ENCODE data around the gene SCARF2. TPM values are rescaled to one million over a fixed set of nuclear protein-coding genes. Genes with fewer than 3 reads are reported as not detected.
"Not testable (repeated sequence)": the region's sequence is repeated elsewhere in the genome, so short reads cannot be mapped to it uniquely, and the experiment has no call there.

Gene SCARF2
- total RNA-seq, 1 donor from 2014 or later = 23.4 TPM

GRCh38 chr22:20471126-20471833 lies 33.7 kb upstream of the SCARF2 start:
- Mint-ChIP-seq H3K4me3 (no peak overlapping the region), H3K36me3 (ENCODE audit: low read depth) (peaks cover 4% of the 10 kb centered on the region), H3K27ac (ENCODE audit: unreplicated experiment) (no peak overlapping the region), H3K9me3 (no peaks in the 10 kb centered on the region), H3K4me1 (no peaks in the 10 kb centered on the region), H3K27me3 (ENCODE audit: low read depth) (no peaks in the 10 kb centered on the region)
- DNase-seq (ENCODE audit: low read depth, low spot score) = no peak
- TF ChIP-seq CTCF (conservative IDR thresholded peaks at IDR 0.05) = no peak

- DNase-seq (ENCODE audit: low read depth, low spot score); H3K9me3 Mint-ChIP-seq; H3K4me1 Mint-ChIP-seq; H3K36me3 Mint-ChIP-seq (ENCODE audit: low read depth); H3K4me3 Mint-ChIP-seq; H3K27me3 Mint-ChIP-seq (ENCODE audit: low read depth): not testable (repeated sequence)
- H3K27ac Mint-ChIP-seq (ENCODE audit: unreplicated experiment) = peak overlapping the region; percentile 27
These were observed 32.9 kb upstream of the SCARF2 start for GRCh38 chr22:20470525-20470924.

- Mint-ChIP-seq H3K27me3 (ENCODE audit: low read depth) (no peaks in the 10 kb centered on the region), H3K27ac (ENCODE audit: unreplicated experiment) (peak overlapping the region; percentile 31), H3K36me3 (ENCODE audit: low read depth) (peaks cover 4% of the 10 kb centered on the region), H3K9me3 (no peaks in the 10 kb centered on the region), H3K4me3 (no peak overlapping the region), H3K4me1 (no peaks in the 10 kb centered on the region)
- TF ChIP-seq CTCF (conservative IDR thresholded peaks at IDR 0.05) = no peak
- DNase-seq (ENCODE audit: low read depth, low spot score) = no peak
These were observed 31.7 kb upstream of the SCARF2 start for GRCh38 chr22:20469110-20469868.

- no peak for TF ChIP-seq CTCF (conservative IDR thresholded peaks at IDR 0.05)
- H3K27me3 Mint-ChIP-seq (ENCODE audit: low read depth) = no peaks in the 10 kb centered on the region
- peaks cover 4% of the 10 kb centered on the region for H3K36me3 Mint-ChIP-seq (ENCODE audit: low read depth)
- no peak overlapping the region for H3K4me3 Mint-ChIP-seq
- DNase-seq (ENCODE audit: low read depth, low spot score) = no peak
- no peaks in the 10 kb centered on the region for H3K4me1 Mint-ChIP-seq
- H3K9me3 Mint-ChIP-seq = no peaks in the 10 kb centered on the region
- peak overlapping the region; percentile 76 for H3K27ac Mint-ChIP-seq (ENCODE audit: unreplicated experiment)
These were observed 29.2 kb upstream of the SCARF2 start for GRCh38 chr22:20466659-20467379.

- H3K27ac Mint-ChIP-seq (ENCODE audit: unreplicated experiment) = no peak overlapping the region
- H3K27me3 Mint-ChIP-seq (ENCODE audit: low read depth) = no peaks in the 10 kb centered on the region
- peaks cover 6% of the 10 kb centered on the region for H3K36me3 Mint-ChIP-seq (ENCODE audit: low read depth)
- no peak for DNase-seq (ENCODE audit: low read depth, low spot score)
- peaks cover 4% of the 10 kb centered on the region for H3K4me1 Mint-ChIP-seq
- H3K4me3 Mint-ChIP-seq = no peak overlapping the region
- no peaks in the 10 kb centered on the region for H3K9me3 Mint-ChIP-seq
- no peak for TF ChIP-seq CTCF (conservative IDR thresholded peaks at IDR 0.05)
These were observed 28.1 kb upstream of the SCARF2 start for GRCh38 chr22:20465759-20466077.

All from neural crest cell (in vitro differentiated cells).